ENCODE results near the gene PAGR1. TPM values are rescaled to one million over a fixed set of nuclear protein-coding genes. Genes with fewer than 3 reads are reported as not detected.
A peak's percentile ranks its signal among the peaks of the same experiment; 100 is the strongest.
"Not testable (repeated sequence)": the region's sequence is repeated elsewhere in the genome, so short reads cannot be mapped to it uniquely, and the experiment has no call there.

The PAGR1 gene
- total RNA-seq, 2 donors from 2014 or later = 26.8 to 26.9 TPM

DNA sequence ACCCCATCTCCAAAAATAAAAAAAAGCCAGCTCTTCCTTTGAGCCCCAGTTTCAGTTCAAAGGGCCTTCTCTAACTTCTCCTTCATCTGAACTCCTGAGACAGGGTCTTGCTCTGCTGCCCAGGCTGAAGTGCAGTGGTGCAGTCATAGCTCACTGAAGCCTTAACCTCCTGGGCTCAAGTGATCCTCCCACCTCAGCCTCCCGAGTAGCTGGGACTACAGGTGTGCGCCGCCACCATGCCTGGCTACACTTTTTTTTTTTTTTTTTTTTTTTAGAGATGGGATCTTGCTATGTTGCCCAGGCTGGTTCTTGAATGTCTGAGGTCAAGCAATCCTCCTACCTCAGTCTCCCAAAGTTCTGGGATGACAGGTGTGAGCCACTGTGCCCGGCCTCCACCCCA, 17.3 kb downstream of the PAGR1 start:
- Mint-ChIP-seq H3K4me1 (peaks cover 16% of the 10 kb centered on the region), H3K27ac (peak overlapping the region; percentile 24), H3K36me3 (ENCODE audit: low read depth) (peaks cover 87% of the 10 kb centered on the region)
- H3K27me3 Mint-ChIP-seq; ATAC-seq (replicated peaks); H3K9me3 Mint-ChIP-seq; H3K4me3 Mint-ChIP-seq: not testable (repeated sequence)

DNA sequence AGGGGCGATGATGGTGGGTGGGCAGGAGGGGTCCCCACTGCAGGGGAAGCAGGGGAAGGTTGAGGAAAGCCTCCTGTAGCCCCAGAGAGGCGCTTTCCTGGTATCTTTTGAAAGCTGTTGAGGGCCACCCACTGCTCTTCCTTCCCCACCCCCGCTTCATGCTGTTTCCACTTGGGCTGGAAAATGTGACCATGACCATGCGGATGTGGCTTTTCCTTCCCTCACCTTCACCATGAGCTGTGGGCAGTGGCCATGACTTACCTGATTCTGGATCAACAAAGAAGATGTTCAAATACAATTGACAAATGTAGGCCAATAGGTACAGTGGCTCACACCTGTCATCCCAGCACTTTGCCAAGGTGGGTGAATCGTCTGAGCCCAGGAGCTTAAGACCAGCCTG, 18.1 kb downstream of the PAGR1 start:
- peak overlapping the region; percentile 24 for H3K27ac Mint-ChIP-seq

GRCh38 chr16:29835926-29836325, 20.0 kb downstream of the PAGR1 start:
- ATAC-seq (replicated peaks) = no peak
- Mint-ChIP-seq H3K4me3 (no peak overlapping the region), H3K4me1 (peaks cover 7% of the 10 kb centered on the region), H3K27me3 (no peaks in the 10 kb centered on the region), H3K9me3 (no peaks in the 10 kb centered on the region), H3K27ac (no peak overlapping the region), H3K36me3 (ENCODE audit: low read depth) (peaks cover 98% of the 10 kb centered on the region)

More for the DNA sequence above, 18.1 kb downstream of the PAGR1 start:
- Mint-ChIP-seq H3K4me3 (no peak overlapping the region), H3K4me1 (peaks cover 16% of the 10 kb centered on the region), H3K36me3 (ENCODE audit: low read depth) (peaks cover 95% of the 10 kb centered on the region), H3K27me3 (no peaks in the 10 kb centered on the region), H3K9me3 (no peaks in the 10 kb centered on the region)
- peak; percentile 71 for ATAC-seq (replicated peaks)

DNA sequence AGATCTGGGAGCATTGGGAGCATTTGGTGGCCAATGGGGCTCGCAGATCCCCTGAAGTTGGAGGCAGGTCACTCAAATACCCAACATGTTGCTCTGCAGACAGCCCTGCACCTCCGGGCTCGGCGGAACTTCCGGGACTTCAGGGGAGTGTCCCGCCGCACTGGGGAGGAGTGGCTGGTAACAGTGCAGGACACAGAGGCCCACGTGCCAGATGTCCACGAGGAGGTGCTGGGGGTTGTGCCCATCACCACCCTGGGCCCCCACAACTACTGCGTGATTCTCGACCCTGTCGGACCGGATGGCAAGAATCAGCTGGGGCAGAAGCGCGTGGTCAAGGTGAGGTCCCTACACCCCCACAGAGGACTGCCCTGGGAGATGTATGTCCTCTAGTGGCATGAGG, 20.7 kb downstream of the PAGR1 start:
- Mint-ChIP-seq H3K4me1 (peaks cover 7% of the 10 kb centered on the region), H3K27ac (no peak overlapping the region), H3K4me3 (no peak overlapping the region), H3K36me3 (ENCODE audit: low read depth) (peaks cover 98% of the 10 kb centered on the region), H3K9me3 (no peaks in the 10 kb centered on the region), H3K27me3 (no peaks in the 10 kb centered on the region)
- ATAC-seq (replicated peaks) = no peak

DNA sequence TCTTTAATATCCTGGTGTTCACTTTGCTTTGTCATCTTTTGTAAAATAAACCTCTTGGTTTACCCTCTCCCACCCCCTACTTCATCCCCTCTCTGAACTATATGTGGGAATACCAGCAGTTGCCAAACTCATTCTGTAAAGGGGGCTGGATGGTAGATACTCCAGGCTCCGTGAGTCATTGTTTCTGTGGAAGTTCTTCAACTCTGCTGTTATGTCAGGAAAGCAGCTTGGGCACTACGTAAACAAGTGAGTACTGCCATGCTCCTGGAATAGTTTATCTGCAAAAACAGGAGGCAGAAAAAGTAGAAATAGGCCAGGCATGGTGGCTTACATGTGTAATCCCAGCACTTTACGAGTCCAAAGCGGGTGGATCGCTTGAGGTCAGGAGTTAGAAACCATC, 21.9 kb downstream of the PAGR1 start:
- Mint-ChIP-seq H3K4me3 (no peak overlapping the region), H3K27me3 (no peaks in the 10 kb centered on the region), H3K27ac (no peak overlapping the region)

DNA sequence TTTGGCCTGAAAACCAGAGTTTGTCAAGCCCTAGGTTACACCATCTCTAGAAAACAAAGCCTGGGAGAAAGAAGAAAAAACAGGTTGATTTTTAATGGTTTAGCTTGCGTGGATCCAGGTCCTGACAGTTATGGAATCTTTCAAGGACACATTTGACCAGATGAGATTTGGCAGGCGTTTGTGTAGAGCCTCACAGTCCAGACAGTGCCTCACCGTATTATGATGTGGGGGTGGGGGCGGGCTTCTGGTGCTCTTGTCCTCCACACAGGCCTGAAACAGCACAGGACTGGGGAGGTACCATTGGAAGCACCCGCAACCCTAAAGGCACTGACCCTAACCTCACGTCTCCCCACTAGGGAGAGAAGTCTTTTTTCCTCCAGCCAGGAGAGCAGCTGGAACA, 23.9 kb downstream of the PAGR1 start:
- Mint-ChIP-seq H3K4me1 (no peaks in the 10 kb centered on the region), H3K9me3 (no peaks in the 10 kb centered on the region), H3K36me3 (ENCODE audit: low read depth) (peaks cover 94% of the 10 kb centered on the region), H3K27me3 (no peaks in the 10 kb centered on the region), H3K4me3 (no peak overlapping the region), H3K27ac (peak overlapping the region; percentile 65)
- no peak for ATAC-seq (replicated peaks)

More for the DNA sequence above, 21.9 kb downstream of the PAGR1 start:
- Mint-ChIP-seq H3K36me3 (ENCODE audit: low read depth) (peaks cover 95% of the 10 kb centered on the region), H3K4me1 (peaks cover 7% of the 10 kb centered on the region), H3K9me3 (no peaks in the 10 kb centered on the region)
- ATAC-seq (replicated peaks) = no peak

DNA sequence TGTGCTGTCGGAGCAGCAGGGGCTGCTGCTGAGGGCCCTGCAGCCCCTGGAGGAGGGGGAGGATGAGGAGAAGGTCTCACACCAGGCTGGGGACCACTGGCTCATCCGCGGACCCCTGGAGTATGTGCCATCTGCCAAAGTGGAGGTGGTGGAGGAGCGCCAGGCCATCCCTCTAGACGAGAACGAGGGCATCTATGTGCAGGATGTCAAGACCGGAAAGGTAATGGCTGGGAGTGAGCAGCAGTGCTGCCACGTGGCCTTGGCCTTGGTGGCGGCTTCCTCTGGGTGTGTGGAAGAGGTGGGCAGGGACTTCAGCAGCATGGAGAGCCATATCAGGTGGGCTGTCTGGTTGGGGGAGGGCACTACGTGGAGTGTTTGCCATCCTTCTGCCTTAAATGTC, 24.3 kb downstream of the PAGR1 start:
- Mint-ChIP-seq H3K36me3 (ENCODE audit: low read depth) (peaks cover 94% of the 10 kb centered on the region), H3K27ac (peak overlapping the region; percentile 65), H3K4me1 (no peaks in the 10 kb centered on the region), H3K4me3 (no peak overlapping the region), H3K9me3 (no peaks in the 10 kb centered on the region), H3K27me3 (no peaks in the 10 kb centered on the region)
- ATAC-seq (replicated peaks) = no peak

GRCh38 chr16:29841631-29842030, 25.7 kb downstream of the PAGR1 start:
- Mint-ChIP-seq H3K27ac (no peak overlapping the region), H3K4me3 (no peak overlapping the region), H3K36me3 (ENCODE audit: low read depth) (peaks cover 89% of the 10 kb centered on the region)

DNA sequence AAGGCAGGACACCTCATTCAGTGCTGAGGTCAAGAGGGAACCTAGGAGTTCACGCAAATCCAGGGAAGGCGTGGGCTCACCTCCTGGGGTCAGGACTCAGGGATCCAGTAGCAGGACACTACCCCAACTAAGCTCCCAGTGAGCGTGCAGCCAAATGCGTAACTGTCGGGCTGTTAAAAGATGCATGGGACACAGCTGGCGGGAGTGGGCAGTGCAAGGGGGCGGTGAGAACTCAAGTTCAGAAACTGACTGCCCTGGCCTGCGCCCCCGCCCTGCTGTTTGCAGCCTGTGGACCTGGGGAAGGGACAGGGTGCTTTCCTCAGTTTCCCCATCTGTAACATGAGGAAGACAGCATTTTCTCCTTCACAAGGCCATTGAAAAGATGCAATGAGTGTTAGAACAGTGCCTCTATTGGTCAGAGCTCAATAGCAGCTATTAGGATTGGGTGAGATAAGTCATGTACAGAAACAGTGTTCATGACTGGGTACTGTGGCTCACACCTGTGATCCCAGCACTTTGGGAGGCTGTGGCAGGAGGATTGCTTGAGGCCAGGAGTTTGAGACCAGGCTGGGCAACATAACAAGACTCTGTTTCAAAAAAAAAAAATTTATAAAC, 26.9 kb downstream of the PAGR1 start:
- Mint-ChIP-seq H3K4me3 (no peak overlapping the region), H3K36me3 (ENCODE audit: low read depth) (peaks cover 87% of the 10 kb centered on the region), H3K27me3 (no peaks in the 10 kb centered on the region), H3K4me1 (no peaks in the 10 kb centered on the region), H3K27ac (no peak overlapping the region), H3K9me3 (no peaks in the 10 kb centered on the region)
- ATAC-seq (replicated peaks) = peak; percentile 29

More at GRCh38 chr16:29841631-29842030, 25.7 kb downstream of the PAGR1 start:
- ATAC-seq (replicated peaks) = no peak
- Mint-ChIP-seq H3K4me1 (no peaks in the 10 kb centered on the region), H3K27me3 (no peaks in the 10 kb centered on the region), H3K9me3 (no peaks in the 10 kb centered on the region)

GRCh38 chr16:29843931-29844330, 28.0 kb downstream of the PAGR1 start:
- peaks cover 87% of the 10 kb centered on the region for H3K36me3 Mint-ChIP-seq (ENCODE audit: low read depth)

GRCh38 chr16:29844575-29845331, 28.8 kb downstream of the PAGR1 start:
- no peak for ATAC-seq (replicated peaks)
- no peak overlapping the region for H3K4me3 Mint-ChIP-seq
- no peaks in the 10 kb centered on the region for H3K4me1 Mint-ChIP-seq
- no peaks in the 10 kb centered on the region for H3K9me3 Mint-ChIP-seq
- H3K27me3 Mint-ChIP-seq = no peaks in the 10 kb centered on the region
- no peak overlapping the region for H3K27ac Mint-ChIP-seq
- peaks cover 87% of the 10 kb centered on the region for H3K36me3 Mint-ChIP-seq (ENCODE audit: low read depth)

More at GRCh38 chr16:29843931-29844330, 28.0 kb downstream of the PAGR1 start:
- Mint-ChIP-seq H3K27me3 (no peaks in the 10 kb centered on the region), H3K9me3 (no peaks in the 10 kb centered on the region), H3K4me3 (no peak overlapping the region), H3K27ac (peak overlapping the region; percentile 66), H3K4me1 (no peaks in the 10 kb centered on the region)
- no peak for ATAC-seq (replicated peaks)

GRCh38 chr16:29845656-29846055, 29.7 kb downstream of the PAGR1 start:
- Mint-ChIP-seq H3K9me3 (no peaks in the 10 kb centered on the region), H3K27ac (no peak overlapping the region), H3K4me3 (no peak overlapping the region), H3K36me3 (ENCODE audit: low read depth) (peaks cover 87% of the 10 kb centered on the region), H3K4me1 (no peaks in the 10 kb centered on the region), H3K27me3 (no peaks in the 10 kb centered on the region)
- no peak for ATAC-seq (replicated peaks)

DNA sequence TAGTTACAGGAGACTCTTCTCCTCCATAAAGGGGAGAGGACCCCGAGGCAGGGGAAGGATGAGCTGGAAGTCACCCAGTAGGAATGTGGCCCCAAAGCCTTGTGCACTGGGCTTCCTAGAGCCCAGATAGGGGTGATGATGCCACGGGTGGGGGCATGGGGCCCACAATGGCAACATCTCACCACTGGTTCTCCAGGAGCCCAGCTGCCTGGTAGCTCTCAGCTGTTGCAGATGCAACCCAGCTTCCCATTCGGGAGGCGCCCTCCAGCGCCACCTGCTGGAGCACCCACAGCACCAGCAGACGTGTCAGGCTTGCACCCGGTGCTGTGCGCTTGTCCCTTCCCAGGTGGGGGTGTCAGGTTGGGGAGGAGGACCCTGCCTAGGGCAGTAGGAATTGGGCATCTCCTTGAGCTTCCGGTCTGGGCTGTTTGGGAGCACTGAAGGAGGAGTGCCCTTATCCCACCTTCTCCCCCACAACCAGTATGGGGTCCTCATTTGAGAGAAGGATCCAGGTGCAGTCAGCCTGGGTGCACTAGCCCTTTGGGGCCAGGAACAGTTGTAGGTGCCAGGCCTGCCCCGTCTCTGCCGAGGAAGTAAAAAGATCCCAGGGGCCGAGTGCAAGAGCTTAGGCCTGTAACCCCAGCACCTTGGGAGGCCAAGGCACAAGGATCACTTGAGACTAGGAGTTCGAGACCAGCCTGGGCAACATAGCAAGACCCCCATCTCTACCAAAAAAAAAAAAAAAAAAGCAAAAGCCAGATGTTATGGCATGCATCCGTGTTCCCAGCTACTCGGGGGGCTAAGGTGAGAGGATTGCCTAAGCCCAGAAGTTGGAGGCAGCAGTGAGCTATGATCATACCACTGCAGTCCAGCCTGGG, 32.7 kb downstream of the PAGR1 start:
- Mint-ChIP-seq H3K27me3 (no peaks in the 10 kb centered on the region), H3K4me3 (no peak overlapping the region), H3K9me3 (no peaks in the 10 kb centered on the region), H3K36me3 (ENCODE audit: low read depth) (peaks cover 67% of the 10 kb centered on the region), H3K4me1 (no peaks in the 10 kb centered on the region), H3K27ac (no peak overlapping the region)
- ATAC-seq (replicated peaks) = peak; percentile 95

- Mint-ChIP-seq H3K4me3 (no peak overlapping the region), H3K9me3 (no peaks in the 10 kb centered on the region), H3K27ac (peak overlapping the region; percentile 46), H3K27me3 (no peaks in the 10 kb centered on the region), H3K36me3 (ENCODE audit: low read depth) (peaks cover 58% of the 10 kb centered on the region), H3K4me1 (no peaks in the 10 kb centered on the region)
- no peak for ATAC-seq (replicated peaks)
Measured at GRCh38 chr16:29849505-29849904, 33.6 kb downstream of the PAGR1 start.
